ENCODE results near the gene IKZF2.

The IKZF2 gene

DNA sequence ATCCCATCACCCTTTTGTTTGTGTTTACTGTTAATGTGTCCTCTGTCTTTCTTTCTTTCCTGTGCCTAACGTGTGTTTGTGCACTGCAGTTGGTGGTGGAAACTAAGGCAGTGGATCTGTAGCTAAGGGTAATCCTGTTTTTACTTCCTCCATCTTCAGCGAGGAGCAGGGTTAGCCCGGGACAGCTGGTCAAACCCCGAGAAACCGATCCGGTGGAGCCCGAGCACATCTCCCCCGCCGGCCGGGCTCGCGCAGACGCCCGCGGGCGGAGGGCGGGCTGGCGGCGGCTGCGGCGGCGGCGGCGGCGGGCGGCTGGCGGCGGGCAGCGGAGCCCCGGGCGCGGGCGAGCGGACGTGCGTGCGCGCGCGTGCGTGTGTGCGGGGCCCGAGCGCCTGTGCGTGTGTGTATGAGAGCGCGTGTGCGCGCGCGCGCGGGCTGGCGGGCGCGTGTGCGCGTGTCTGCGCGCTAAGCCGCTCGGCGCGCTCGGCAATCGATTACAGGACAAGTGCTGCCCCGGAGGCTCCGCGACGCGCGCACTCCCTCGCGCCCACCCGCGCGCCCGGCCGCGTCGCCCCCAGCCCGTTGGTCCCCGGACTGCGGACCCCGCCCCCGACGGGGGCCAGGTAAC, at the start of gene IKZF2:
Gene IKZF2, minus strand, starts transcription at position 176 of the 628 bp plus-strand sequence. CDS start 2,983 bp downstream, outside the sequence.
- DNase-seq = peak; percentile 93
- in situ Hi-C loops (cut with MboI; ENCODE audit: low pct_unique_long_range_greater_than_20kb, low sequenced_read_pairs) = no loop called here

DNA sequence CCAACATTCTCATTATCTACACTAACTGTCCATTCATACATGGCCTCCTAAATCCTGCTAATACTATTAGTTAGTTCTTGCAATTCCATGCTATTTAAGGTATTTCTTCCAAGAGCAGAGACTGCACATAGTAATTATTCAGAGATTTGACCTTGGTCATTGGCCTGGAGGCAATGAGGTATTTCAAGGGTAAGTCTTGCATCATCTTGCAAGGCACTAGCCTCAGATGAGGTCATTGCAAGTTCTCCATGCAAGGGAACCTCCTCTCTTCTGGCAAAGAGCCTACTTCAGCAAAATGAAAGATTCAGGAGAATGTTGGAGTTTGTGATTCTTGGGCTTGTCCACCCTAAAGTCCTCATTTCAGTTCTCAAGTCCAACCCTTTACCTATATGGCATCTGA, 48.5 kb upstream of the IKZF2 start:
- in situ Hi-C loops (cut with MboI; ENCODE audit: low pct_unique_long_range_greater_than_20kb, low sequenced_read_pairs) = no loop called here
- no peak for DNase-seq

DNA sequence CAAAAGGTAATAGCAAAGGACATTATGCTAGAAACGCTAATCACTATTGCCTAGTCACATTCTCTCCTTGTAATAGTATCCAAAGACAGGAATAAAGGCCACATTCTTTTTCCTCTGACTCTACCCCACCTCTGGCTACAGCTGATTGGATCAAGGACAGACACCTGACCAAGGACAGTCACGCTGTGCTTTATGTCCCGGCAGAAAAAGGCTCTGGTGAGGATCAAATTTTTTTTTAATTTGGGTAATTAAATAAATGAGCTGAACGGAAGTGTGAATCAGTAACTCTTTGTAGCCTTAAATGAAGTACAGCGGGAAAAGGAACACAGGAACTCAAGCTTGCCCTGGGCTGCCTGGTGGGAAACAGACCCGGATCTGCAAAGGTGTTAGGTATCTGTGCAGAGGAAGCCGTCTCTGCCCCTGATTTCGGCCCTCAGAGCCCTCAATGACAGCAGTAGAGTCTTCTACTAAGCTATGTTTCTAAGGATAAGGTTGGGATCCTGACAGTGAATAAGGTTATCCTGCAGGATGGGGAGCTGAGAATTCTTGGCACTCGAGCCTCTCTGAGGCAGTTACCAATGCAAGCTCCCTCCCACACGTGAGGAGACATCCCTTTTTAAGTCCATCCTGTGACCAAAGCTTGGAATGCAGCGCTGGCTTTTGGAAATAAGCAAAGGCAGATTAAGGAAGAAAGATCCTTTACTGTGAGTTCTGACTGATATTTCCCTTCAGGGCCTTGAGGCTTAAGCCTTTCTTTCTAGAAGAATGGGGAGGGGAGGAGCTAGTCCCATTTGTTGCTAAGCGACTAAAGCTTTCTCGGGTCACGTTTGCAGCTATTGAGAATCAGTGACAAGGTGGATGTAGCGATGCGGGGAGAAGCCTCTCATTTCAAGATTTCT, 37.8 kb upstream of the IKZF2 start:
- no peak for DNase-seq
- in situ Hi-C loops (cut with MboI; ENCODE audit: low pct_unique_long_range_greater_than_20kb, low sequenced_read_pairs) = no loop called here

DNA sequence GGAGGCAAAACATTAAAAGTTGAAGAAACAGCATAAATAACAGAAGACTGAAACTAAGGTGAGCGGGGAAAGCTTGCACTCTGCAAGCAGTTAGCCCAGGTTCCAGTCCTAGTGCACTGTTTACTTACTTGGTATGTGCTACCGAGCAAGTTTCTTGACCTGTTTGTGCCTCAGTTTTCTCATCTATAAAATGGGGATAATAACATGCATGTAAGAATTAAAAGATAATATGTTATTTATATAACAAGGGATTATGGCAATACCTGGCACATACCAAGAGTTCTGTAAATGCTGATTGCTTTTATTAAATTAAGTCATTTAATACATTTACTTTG, 37.1 kb upstream of the IKZF2 start:
- DNase-seq = no peak
- in situ Hi-C loops (cut with MboI; ENCODE audit: low pct_unique_long_range_greater_than_20kb, low sequenced_read_pairs) = no loop called here

DNA sequence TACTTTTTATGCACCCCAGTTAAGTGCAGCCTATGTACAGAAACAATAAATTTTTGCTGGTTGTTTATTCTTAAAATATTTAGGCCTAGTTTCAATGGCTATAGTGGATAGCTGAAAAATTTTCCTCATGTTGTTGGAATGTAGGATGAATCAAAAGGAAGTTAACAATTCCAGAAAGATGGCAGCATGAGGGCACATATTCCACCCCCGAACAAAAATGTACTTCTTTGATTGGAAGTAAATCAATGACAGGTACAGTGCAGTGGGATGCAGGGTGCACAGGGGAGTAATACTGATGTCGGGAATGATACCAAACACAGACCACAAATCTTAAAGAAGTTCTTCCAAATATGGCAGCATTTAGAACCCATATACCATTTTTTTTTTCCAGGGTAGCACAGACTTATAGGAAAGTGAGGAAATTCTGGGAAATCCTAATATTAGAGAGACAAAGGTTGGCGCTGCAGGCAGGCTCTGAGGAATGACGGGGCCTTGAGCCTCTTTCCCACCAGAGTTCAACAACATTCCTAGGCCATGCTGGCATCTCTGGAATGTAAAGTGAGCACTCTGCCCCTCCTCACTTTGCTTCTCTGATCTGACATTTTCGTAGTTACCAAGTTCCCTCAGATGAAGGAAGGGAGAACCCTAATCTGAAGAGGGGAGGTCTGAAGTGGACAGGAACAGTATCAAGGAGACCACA, 36.6 kb upstream of the IKZF2 start:
- in situ Hi-C loops (cut with MboI; ENCODE audit: low pct_unique_long_range_greater_than_20kb, low sequenced_read_pairs) = no loop called here
- no peak for DNase-seq

DNA sequence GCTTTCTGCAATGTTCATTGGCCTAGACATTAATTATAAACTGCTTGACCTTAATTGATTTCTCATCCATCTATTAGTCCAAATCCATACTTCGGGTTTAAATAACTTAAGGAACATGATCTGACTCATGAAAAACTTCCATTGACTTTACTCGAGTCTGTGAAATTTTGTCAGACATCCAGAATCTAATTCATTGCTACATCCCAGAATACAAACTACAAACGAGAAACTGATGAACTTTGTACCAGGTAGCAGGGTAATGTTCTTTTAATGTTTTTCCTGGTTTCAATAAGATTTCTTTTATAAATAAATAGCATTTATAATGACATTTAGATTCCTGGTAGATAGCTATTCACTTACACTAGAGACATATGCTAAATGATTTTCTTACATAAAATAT, 36.0 kb upstream of the IKZF2 start:
- in situ Hi-C loops (cut with MboI; ENCODE audit: low pct_unique_long_range_greater_than_20kb, low sequenced_read_pairs) = no loop called here

DNA sequence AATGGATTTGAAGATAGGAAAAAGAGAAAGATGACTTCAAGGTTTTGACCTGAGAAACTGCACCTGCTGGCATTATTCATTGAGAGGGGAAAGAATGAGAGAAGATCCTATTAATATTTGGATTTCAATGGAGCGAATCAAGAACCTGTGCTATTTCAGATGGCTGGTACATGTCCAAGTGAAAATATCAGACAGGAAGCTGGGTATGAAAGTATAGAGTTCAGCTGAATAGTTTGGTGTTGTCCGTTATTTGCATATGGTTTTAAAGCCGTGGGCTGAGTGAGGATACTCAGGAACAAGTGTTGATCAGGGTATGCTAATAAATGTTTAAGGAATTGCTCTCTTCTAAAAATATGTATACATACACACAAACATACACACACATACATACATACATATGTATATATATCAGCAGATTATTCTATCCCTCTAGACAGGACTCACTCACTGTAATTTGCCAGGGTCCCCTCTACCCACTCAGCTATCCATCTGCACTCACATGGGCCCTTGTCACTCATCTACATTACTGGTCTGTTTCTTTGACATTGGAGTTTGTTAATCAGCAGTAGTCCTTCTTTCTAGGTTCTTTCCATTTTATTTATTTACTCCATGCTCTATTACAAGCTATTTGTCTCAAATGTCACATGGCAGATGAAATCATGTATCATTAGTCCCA, 33.9 kb upstream of the IKZF2 start:
- no peak for DNase-seq
- in situ Hi-C loops (cut with MboI; ENCODE audit: low pct_unique_long_range_greater_than_20kb, low sequenced_read_pairs) = no loop called here

More for the DNA sequence above, 36.0 kb upstream of the IKZF2 start:
- no peak for DNase-seq

DNA sequence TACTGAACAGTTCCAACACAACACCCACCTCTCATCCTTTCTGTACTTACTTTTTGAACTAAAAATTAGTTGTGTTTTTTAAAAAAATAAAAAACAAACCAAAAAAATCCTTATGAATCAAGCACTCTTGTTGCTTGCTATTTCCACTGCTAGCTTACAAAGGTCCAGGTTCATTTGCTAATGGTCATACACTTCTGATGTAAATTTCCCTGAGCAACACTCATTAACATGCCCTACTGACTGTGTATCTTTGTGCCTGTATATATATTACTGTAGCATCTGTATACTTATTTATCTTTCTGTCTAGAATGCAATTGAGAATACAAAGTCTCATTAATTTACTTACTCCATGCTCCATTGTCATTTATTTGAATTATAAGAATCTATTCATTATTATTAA, 30.3 kb upstream of the IKZF2 start:
- no peak for DNase-seq
- in situ Hi-C loops (cut with MboI; ENCODE audit: low pct_unique_long_range_greater_than_20kb, low sequenced_read_pairs) = no loop called here

DNA sequence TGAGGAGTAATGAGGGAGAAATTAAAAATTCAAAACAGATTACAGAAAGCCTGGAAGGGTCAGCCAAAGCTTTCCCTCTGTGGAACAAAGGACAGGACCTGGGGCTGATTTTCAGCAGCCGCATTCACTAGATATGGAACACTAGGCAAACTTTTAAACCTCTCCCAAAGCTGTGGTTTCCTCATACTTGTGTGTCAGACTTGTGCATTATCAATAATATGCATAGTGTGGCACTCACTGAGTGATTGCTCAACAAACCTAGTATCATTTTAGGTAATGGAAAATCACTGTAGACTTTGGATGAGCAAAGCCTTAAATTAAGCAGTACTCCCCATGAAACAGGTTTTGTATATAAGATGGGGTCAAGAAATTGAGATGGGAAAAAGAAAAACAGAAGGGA, 26.3 kb upstream of the IKZF2 start:
- in situ Hi-C loops (cut with MboI; ENCODE audit: low pct_unique_long_range_greater_than_20kb, low sequenced_read_pairs) = no loop called here
- DNase-seq = no peak

DNA sequence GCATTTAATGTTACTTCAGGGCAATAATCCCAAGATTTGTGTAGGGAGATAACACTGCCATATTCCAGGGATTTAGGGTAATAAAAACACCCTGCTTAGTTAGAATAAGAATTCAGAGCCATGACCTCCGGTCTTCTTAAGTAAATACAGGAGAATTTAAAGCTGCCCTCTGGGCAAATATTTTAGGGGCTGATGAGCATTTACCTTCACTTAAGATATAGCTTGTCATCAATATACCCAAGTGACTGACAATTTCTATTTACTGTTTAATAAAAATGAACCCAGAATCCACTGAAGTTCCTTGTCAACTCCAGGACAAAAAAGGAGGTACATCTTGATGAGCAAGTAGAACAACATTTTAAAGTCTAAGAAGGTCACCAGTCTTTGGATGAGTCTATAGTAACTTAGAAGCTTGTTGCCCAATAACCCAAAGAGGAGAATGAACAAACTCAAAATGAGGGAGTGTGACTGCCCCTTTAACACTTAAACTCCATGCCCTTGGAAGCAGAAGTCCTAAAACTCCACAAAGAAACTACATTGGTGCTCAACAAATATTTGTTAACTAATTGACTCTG, 24.3 kb upstream of the IKZF2 start:
- no peak for DNase-seq
- in situ Hi-C loops (cut with MboI; ENCODE audit: low pct_unique_long_range_greater_than_20kb, low sequenced_read_pairs) = no loop called here

DNA sequence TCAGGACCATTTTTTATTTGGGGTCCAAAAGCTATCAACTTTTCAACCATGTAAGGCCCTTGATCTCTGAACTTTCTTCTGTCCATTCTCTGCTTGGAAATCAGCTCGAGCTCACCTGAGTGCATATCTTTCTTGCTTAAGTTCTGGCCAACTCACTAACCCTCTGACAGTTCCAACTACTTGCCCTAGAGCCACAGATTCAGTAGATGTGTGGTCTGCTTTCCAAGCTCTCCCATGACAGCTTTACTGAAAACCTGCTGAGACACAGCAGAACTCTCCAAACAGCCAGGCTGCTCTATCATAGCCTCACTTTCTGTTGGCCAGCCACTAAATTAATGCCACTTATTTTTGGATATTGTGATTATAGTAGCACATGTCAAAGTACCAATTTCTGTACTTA, 21.2 kb upstream of the IKZF2 start:
- in situ Hi-C loops (cut with MboI; ENCODE audit: low pct_unique_long_range_greater_than_20kb, low sequenced_read_pairs) = no loop called here
- DNase-seq = no peak

DNA sequence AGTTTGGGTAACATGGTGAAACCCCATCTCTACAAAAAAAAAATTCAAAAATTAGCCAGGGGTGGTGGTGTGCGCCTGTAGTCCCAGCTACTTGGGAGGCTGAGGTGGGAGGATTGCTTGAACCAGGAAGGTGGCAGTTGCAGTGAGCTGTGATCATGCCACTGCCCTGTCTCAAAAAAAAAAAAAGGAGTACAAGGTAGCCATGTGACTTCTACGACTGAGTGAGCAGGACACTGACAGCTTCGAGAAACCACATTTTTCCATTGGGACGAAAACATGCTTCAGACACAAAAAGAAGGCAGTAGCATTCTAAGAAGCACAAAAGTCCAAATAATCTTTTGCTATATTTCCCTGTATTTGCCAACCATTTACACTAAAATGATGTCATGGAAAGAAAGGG, 19.7 kb upstream of the IKZF2 start:
- in situ Hi-C loops (cut with MboI; ENCODE audit: low pct_unique_long_range_greater_than_20kb, low sequenced_read_pairs) = no loop called here
- no peak for DNase-seq

DNA sequence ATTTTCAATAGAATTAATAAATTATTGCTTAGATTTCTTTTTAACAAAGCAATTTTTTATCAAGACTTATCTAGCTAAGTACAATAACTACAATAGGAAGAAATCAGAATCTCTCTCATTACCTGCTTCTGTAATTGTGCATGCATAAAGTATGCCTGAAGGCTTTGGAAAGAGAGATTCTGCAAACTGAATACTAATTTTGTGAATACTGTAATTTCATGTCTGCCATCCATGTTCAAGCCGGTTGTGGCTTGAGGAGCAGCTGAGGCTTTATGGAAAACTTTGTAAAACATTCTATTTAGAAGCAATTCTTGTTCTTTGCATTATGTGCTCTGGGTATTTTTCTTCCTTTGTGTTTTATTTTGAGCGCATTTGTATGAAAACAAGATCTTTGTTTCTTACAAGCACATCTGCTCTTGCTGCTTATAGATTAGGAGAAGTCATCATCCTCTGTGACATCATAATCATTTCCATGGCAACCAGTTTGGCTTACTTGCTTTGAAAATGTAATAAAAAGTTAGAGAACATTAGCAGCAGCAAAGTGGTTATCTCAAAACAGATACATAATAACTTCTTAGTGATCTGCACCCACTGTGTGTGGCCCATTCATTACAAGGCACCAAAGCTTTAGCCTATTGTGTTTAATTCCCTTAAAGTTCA, 16.0 kb upstream of the IKZF2 start:
- no peak for DNase-seq
- in situ Hi-C loops (cut with MboI; ENCODE audit: low pct_unique_long_range_greater_than_20kb, low sequenced_read_pairs) = no loop called here

DNA sequence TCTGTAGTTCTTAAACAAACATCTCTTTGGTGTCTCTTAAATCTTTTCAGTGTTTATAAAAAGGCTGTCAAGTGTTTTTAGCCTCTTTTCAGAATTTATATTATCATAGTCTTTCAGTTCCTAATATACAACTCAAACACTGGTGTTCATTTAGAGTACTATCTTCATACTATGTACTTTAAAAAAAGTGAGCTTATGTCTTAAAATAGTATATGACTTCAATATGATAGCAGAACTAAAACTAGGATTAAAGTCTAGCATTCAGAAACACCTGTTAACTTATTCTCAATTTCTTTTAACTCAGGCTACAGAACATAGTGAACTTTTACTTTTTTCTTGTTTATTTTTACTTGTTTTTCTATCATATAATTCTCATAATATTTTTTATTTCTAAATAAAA, 14.7 kb upstream of the IKZF2 start:
- in situ Hi-C loops (cut with MboI; ENCODE audit: low pct_unique_long_range_greater_than_20kb, low sequenced_read_pairs) = no loop called here
- no peak for DNase-seq

DNA sequence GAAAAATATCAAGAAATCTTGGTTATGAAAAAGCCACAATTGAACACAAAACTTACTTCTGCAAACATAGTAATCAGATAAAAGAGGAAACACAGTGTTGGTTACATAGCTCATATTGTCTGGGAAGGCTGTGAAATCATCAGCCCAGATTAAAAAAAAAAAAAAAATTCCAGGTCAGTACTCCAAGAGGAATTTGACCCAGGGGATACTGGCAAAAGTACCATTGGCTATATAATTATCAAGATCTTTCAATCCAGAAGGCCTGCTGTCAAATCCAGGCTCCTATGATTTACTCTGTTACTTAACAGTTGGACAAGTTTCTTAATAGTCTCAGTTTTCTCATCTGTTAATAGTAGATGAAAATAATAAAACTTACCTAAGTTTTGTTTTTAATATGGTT, 12.9 kb upstream of the IKZF2 start:
- in situ Hi-C loops (cut with MboI; ENCODE audit: low pct_unique_long_range_greater_than_20kb, low sequenced_read_pairs) = no loop called here

DNA sequence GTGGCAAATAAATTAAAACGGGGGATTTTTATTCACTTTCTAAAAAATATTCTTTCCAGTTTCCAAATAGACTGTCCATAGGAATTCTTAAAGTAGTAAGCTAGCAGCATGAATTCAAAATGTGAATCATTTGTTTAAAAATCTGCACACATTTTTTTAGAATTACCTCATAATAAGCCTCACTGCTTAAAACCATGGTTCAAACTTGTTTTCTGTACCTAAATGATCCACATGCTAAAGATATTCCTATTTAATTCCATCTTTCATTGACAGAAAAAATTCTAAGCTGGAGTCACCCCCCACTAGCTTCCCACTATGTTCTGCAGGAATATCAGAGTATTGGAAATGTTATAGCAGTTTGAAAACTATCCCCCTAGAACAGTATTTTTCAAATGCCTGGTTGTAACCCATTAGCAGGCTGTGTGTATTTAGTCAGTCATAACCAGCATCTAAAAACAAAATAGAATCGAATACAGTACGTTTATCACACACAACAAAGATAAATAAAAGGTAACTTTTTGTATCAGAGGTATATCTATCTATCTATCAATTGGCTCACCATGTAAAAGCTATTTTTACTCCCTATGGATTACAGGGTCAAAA, 11.2 kb upstream of the IKZF2 start:
- in situ Hi-C loops (cut with MboI; ENCODE audit: low pct_unique_long_range_greater_than_20kb, low sequenced_read_pairs) = no loop called here
- no peak for DNase-seq

More for the DNA sequence above, 12.9 kb upstream of the IKZF2 start:
- no peak for DNase-seq

DNA sequence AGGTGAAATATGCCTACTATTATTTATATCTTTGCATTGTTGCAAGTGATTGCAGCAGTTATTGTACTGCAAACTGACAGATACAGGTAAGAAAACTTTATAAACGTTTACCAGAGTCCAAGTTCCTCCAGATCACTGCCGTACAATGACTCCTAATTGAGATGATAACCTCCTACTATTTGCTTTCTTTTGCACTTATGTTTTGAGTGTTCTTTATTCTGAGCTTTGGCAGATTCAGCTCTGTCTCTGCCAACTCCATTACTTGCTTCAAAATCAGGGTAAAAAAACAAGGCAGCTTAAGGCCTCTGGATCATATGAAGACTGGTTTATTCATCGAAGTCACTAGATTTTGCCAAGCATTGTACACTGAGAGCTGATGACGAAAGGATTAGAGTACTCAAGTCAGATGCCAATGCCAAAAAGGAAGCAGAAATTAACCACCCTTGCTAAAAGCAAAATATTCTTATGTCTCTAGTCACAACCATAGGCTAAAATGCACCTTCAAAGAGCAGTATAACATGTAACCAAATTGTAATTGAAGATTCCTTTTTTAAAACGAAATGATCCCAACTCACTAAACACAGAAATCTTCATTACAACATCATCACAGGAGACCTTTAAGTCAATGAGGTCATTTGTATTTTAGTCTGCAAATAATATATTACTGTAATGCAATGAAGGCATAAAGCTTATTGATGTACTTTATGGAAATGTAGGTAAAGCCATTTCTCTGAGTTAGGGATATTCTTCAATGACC, 10.5 kb upstream of the IKZF2 start:
- in situ Hi-C loops (cut with MboI; ENCODE audit: low pct_unique_long_range_greater_than_20kb, low sequenced_read_pairs) = no loop called here

DNA sequence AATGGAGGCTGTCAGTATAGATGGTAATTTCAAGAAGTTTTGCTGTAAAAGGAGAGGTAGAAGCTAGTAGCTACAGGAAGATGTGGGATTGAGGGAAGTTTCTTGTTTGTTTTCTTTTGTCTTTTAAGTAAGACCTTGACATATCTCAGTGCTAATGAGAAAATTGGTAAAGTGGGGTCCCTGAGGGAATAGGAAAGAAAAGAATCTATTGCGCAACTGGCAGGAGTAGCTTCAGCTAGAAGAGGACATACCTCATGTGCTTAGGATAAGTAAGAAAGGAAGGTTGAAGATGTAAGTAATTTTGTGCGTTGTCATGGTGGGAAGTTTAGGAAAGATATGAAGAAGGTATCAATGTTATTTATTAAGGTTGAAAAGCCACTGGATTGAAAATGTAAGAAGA, 8.4 kb upstream of the IKZF2 start:
- no peak for DNase-seq
- in situ Hi-C loops (cut with MboI; ENCODE audit: low pct_unique_long_range_greater_than_20kb, low sequenced_read_pairs) = no loop called here

More for the DNA sequence above, 10.5 kb upstream of the IKZF2 start:
- no peak for DNase-seq

All from KBM-7 (cell line).